GM21447 (cell line): ENCODE data around the gene SLC7A6.
"Not testable (repeated sequence)": the region's sequence is repeated elsewhere in the genome, so short reads cannot be mapped to it uniquely, and the experiment has no call there.

ENCODE experiments used
- ATAC-seq: cut with Tn5 transposase; IDR thresholded peaks from one replicate; pipeline ENCODE4 v1.9.1; 2021; ENCODE audit not compliant: unreplicated experiment

Gene SLC7A6

DNA sequence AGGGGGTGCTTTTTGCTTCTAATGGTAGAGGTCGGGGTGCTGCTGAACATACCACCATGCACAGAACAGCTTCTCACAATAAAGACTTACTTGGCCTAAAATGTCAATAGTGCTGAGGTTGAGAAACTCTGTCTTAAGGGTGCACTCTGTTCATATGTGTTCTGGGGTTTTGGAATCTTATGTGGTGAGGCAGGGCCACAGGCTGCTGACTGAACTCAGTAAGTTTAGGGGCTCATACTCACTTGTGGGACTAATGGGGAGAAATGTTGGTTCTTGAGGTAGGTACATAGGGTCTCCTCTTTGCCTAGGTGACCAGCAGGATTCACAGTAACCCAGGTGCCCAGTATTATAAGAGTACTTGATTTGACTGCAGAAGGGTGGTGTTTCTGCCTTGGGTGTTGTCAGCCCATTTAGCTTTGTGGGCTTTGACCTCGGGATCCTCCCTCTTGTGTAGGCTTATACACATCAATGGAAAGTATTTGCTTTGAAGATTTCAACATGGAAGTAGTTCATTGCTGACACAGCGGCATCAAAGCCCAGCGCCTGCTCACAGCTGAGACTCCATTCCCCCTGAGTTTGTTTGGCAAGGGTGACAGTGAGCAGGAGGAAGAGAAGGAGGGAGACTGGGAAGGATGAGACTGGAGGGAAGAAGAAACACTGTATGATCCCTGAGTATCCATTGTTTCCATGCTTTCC lies 17.2 kb downstream of the SLC7A6 start:
- no peak for ATAC-seq

DNA sequence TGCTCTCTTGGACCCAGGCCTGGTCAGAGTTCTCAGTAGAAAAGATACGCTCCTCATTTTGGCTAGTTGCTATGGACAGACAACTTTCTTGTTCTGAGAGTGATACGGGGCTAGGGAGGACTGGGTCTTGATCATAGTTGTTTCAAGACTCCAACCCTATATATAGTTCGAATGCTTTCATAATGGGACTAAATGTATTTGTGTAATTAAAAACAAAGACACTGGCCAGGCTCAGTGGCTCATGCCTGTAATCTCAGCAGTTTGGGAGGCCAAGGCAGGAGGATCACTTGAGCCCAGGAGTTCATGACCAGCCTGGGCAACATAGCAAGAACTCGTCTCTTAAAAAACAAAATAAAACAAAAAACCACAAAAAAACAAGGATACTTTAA lies 17.7 kb downstream of the SLC7A6 start:
- no peak for ATAC-seq

DNA sequence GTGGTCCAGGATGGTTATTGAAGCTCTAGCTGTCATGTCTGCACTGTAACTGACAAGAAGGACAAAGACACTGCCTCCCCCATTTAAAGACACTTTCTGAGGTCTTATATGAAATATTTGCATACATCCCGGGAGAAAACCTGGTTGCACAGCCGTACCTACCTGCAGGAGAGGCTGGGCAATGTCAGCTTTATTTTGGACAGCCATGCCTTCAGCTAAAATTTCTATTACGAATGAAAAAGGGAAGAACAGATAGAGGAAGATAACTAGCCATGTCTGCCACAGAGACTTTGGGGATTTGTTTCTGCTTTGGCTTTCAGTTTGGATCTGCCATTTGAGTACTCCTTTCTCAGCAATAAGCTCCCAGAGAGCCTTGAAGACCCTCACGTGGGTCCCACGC lies 19.0 kb downstream of the SLC7A6 start:
- no peak for ATAC-seq

DNA sequence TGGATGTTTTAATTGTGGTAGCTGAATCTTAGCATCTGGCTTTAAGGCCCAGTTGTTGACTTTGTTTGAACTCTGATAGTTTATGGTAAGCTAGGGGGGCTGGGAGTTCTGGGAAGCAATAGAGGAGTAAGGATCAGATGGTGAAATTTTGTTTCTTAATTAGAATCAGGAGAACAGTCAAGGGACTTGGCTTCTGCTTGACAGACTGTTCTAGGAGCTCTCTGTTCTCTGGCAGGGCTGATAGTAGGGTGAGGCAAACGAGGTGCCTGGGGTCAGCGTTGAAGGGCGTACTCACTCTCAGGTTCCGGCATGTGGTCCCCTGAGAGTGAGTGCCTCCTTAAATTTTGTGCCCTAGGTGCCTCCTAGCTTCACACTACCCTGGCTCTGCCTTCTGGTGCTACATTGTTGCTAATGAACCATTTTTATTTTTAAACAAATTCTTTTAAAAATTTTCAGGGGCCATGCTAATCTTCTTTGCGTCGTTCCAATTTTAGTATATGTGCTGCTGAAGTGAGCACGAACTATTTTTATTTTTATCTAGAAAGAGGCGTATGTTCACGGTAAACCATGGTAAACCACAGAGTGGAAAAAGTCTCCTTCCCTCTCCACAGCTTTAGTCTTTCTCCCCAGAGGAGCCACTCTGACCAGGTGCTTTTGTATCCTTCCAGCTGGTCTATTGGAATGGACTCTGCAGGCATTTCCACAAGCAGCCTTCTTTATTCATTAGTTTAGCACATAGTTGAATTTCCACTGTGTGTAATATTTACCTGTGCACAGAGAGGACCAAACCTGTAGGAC lies 19.7 kb downstream of the SLC7A6 start:
- ATAC-seq = no peak

DNA sequence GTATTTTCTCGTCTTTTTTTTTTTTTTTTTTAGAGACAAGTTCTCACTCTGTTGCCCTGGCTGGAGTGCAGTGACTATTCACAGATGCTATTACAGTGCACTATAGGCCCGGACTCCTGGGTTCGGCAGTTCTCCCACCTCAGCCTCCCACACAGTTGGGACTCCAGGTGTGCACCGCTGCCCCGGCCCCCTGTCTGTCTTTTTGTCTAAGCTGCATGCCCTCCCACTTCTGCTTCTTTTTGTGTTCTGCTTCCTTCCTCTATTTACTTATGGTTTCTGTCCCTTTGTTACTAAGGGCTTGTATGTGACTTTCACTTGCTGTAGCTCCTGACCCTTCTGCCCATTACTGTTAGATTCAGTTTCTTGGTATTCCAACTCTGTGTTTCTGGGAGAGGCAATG lies 20.5 kb downstream of the SLC7A6 start:
- ATAC-seq = peak; percentile 65

DNA sequence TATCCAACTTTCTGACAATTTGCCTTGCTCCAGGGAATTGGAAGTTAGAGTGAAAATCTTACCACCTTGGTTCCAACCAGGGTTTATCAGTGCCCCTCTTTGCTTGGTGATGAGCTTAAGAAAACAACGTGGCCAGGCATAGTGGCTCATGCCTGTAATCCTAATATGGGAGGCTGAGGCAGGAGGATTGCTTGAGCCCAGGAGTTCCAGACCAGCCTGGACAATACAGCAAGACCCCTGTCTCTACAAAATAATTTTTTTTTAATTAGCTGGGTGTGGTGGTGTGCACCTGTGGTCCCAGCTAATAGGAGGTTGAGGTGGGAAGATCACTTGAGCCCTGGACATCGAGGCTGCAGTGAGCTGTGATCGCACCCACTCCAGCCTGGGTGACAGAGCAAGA lies 21.4 kb downstream of the SLC7A6 start:
- ATAC-seq = no peak

DNA sequence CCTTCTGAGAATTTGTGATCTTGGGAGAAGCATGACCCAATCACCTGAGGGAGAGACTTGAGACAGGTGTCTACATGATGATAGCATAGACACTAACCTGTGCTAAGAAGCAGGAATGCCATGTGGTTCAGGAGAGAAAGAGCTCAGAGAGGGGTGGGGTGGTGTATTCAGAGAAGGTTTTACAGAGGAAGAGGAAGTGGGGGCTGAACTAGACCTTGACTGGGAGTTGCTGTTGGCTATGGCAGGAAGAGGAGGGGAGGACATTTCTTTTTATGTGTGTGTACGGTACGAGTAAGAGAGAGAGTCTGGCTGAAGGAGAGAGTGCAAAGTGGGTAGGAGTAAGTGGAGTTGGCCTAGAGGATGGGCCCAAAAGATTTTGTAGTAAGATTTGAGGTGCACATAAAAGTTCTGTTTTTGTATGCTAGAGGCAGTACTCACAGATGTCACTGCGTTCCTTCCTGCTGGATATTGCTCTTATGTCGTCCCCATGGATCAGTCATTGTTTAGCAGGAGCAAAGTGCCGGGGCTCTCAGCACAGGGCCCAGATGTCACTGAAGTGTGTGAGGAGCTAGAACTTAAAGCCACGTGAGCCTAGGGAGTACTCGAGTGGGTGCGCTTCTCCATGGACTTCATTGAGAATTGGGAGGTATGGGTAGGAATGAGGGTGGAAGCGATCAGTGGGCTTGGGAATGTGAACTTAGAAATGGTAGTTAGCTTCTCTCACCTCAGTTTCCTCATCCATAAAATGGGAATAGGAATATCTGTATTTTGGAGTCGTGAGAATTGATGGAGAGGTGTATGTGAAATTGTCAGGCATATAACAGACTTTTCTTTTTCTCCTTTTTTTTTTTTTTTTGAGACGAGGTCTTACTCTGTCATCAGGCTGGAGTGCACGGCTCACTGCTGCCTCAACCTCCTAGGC lies 22.1 kb downstream of the SLC7A6 start:
- no peak for ATAC-seq

DNA sequence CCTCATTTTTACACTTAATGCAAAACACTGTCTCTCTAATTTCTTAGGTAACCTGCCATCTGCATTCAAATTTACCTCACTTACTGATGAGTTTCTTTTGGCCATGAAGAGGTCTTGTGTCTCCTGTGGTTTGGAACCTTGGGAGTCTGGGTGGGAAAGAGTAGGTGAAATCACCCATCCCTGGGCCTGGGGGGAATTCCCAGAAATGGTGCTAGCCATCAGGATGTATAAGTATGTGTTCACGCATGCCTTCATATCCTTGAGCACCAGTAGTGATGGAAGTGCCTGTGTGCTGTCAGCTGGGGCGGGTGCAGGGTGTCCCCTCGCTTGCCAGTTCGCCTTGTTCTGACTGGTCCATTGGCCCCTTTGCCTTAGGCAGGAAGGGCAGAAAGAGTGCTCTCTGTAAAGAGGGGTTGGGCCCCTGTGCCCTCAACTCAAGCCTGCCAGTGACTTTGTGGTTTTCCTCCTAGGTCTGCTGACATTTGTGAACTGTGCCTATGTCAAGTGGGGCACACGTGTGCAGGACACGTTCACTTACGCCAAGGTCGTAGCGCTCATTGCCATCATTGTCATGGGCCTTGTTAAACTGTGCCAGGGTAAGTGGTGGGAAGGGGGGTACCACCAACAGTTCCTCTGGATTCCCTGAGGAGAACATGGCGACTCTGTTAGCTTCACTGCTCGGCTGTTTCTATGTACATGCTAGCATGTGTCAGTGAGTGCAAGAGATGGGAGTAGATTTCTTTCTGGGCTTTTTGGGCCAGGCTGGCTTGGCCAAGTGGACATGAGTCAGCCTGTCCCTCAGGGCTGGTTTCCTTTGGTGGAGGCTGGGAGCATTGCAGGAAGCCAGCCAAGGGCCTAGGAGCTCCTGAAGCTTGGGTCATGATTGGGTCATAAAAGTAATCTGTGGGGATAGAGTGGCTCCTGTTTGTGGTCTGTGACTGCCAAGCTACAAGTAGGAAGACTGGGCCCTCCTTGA lies 23.2 kb downstream of the SLC7A6 start:
- no peak for ATAC-seq

DNA sequence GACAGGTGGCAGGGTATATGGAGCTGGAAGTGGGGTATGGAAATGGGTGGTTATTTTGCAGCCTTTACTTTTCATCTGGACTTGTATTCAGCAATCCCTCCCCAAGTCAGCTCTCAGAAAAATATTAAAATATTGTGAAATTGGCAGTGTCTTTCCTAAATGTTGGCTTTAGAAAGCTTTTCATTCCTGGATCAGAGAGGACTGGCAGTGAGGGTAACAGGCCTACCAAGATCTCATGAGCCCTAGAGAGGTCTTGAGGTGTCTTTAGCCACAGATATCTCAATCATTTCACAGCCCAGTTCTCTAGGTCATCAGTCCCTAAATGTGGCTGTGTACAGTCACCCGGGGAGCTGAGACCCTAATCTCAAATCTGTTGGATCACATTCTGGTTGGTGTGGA lies 23.9 kb downstream of the SLC7A6 start:
- ATAC-seq = no peak

DNA sequence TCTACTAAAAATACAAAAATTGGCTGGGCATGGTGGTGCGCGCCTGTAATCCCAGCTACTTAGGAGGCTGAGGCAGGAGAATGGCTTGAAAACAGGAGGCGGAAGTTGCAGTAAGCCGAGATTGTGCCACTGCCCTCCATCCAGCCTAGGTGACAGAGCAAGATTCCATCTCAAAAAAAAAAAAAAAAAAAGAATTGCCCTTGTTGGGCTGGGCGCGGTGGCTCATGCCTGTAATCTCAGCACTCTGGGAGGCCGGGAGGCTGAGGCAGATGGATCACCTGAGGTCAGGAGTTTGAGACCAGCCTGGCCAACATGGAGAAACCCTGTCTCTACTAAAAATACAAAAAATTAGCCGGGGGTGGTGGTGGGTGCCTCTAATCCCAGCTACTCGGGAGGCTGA lies 24.5 kb downstream of the SLC7A6 start:
- not testable (repeated sequence) for ATAC-seq

DNA sequence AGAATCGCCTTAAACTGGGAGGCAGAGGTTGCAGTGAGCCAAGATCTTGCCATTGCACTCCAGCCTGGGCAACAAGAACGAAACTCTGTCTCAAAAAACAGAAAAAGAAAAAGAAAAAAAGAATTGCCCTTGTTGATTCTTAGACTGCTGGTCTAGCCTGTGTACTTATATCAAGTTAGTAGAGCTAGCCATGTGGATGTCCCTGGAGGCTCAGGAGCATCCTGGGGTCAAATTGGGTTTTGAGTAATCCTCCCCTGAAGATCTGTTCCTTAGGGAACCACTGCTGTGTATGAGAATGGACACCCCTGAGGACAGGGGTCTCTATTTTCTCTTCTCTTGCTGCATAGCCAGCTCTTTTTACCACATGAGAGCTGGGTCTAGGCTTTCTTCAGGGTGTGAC lies 24.9 kb downstream of the SLC7A6 start:
- no peak for ATAC-seq

DNA sequence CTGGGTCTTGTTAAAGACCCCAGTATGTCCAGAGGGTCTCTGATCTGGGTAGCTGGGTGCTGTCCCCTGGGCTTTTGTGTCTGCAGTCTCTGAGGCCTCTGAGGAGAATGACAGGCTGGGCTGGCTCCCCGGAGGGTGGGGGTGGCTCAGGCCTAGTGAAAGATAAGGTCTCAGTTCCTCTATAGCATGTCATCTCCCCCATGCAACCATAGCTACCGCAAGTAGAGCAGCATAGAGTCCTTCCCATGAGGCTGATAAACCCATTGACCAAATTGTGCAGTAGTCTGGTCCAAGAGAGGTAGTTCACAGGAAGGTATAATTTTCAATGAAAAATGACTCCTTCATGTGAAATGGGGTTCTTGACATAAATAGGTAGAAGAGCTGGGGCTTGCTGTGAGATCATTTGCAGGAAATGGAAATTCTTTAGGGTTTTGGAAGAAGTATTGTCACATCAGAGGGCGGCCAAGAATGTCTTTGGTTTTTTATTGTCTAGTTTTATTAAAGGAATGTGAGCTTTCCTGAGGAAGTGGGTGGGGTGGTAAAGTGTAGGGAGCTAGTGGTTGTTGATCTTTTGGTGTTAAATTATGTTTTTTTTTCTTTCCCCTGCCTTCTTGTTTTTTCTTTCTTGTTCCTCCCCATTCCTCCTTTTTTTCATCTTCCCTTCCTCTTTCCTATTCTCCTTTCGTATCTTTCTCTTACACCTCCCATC lies 25.4 kb downstream of the SLC7A6 start:
- peak; percentile 72 for ATAC-seq

DNA sequence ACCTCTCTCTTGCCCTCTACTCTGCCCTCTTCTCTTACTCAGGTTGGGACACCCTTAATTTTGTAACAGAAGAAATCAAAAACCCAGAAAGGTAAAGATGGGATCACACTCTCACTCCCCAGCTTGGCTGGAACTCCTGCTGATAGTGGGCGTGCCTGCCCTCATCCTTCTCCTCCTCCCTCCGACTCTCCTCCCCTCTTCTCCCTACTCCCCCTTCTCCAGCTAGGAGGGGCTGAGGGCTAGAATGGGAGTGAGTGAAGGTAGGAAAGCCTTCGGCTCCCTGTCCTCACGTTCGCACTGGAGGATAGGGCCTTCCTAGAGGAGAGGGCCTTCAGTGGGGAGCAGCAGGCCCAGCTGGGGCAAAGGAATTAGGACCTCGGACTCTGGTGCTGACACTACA lies 26.1 kb downstream of the SLC7A6 start:
- ATAC-seq = no peak

DNA sequence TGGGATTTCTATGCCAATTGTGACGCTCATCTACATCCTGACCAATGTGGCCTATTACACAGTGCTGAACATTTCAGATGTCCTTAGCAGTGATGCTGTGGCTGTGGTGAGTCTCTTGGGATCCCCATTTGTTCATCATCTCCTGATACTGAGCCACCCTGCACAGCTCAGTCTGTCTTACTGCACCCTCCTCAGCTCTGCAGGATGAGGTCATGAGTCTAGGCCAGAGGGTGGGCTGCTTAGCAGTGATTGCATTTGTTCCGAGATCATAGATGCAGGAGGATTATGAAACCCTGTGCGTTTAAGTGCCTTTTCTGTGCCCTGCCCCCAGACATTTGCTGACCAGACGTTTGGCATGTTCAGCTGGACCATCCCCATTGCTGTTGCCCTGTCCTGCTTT lies 26.9 kb downstream of the SLC7A6 start:
- ATAC-seq = no peak

DNA sequence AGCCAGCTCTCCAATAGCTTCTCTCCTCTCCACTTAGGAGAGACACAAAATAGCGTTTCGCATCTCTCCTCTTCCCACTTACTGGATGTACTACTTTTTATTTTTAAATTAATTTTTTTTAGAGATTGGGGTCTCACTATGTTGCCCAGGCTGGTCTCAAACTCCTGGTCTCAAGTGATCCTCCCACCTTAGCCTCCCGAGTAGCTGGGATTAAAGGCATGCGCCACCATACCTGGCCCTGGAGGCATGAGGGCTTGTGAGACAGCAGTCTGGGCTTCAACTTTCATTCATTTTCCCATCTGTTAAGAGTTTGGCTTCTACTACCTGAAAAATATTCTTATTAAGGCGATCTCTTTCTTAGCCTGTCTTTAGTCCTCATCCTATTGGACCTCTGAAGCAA lies 28.1 kb downstream of the SLC7A6 start:
- ATAC-seq = no peak

DNA sequence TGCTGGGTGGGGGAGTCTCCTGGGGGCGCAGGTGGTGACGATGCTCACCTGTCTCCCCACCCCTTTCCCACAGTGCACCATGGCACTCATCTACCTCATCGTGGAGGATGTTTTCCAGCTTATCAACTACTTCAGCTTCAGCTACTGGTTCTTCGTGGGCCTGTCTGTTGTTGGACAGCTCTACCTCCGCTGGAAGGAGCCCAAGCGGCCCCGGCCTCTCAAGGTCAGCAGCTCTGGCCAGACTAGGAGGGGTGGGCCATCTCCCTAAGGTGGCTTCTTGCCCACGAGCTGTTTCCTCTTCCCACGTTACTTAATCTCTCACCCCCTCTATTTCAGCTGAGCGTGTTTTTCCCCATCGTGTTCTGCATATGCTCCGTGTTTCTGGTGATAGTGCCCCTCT lies 32.0 kb downstream of the SLC7A6 start:
- no peak for ATAC-seq

DNA sequence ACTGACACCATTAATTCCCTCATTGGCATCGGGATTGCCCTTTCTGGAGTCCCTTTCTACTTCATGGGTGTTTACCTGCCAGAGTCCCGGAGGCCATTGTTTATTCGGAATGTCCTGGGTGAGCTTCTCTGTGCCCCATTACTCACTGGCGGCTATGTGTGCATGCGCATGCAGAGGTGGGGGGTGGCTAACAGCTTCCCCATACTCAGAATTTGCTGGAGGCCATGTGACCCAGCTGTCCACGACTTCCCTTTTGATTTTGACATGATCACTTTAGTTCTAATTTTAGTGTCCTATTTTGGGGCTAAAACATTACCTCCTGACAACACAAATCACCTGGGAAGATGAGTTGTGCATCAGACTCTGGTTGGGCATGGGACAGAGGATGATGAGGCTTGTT lies 32.4 kb downstream of the SLC7A6 start:
- no peak for ATAC-seq

DNA sequence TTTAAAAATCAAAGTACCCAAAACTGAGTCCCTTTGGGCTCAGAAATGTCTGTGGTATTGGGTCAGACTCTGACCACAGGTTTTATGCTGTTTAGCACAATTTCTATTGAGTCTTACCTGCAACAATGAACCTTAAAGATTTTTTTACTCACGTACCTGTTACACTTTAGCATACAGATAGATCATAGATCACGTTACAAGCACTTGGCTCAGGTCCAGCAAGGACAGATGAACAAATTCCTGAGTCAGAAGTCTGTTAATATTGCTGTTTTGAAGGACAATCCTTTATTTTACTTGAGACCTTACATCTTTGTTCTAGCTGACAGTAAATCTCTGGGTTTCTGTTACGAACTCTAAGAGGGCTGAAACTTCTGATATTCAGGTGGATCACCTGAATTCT lies 33.6 kb downstream of the SLC7A6 start:
- ATAC-seq = no peak

DNA sequence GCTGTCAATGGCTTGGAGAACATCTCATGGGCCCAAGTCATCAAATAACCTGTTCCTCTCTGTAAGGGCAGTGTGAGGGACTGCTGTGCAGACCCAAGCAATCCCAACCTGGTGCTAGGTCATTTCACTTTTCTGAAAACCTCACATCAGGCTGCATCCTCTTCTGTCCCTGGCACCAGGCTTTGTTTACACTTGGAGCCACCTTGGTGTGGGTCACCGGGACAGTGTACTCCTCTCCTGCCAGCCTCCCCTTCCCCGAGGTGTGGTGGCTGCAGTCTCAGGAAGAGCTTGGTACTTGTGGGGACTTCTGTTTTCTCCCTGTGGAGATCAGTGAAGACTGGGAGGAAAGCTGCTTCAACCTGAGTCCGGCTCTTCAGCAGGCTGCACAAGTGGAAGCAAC lies 34.0 kb downstream of the SLC7A6 start:
- no peak for ATAC-seq
